Measurements from ENCODE around the gene STX8.
"Not testable (repeated sequence)": the region's sequence is repeated elsewhere in the genome, so short reads cannot be mapped to it uniquely, and the experiment has no call there.

STX8 gene

GRCh38 chr17:9342225-9342624 is 233.4 kb downstream of the STX8 start:
- DNase-seq (ENCODE audit: low read depth), result no peak

GRCh38 chr17:9339958-9340357 is 235.7 kb downstream of the STX8 start:
- no peak for DNase-seq (ENCODE audit: low read depth)

DNA sequence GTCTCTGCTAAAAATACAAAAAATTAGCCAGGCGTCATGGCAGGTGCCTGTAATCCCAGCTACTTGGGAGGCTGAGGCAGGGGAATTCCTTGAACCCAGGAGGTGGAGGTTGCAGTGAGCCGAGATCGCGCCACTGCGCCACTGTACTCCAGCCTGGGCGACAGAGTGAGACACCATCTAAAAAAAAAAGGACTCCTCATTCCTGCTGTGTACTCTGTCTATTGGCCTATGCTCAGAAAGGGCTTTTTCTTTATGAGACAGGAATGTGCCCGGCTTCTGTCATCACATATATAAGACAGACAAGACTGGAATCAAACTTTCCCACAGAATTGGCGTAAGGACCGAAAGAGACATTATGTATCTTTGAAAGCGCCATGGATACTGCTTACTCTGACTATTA is 236.1 kb downstream of the STX8 start:
- DNase-seq (ENCODE audit: low read depth), result not testable (repeated sequence)

GRCh38 chr17:9336817-9337216 is 238.8 kb downstream of the STX8 start:
- DNase-seq (ENCODE audit: low read depth), result no peak

DNA sequence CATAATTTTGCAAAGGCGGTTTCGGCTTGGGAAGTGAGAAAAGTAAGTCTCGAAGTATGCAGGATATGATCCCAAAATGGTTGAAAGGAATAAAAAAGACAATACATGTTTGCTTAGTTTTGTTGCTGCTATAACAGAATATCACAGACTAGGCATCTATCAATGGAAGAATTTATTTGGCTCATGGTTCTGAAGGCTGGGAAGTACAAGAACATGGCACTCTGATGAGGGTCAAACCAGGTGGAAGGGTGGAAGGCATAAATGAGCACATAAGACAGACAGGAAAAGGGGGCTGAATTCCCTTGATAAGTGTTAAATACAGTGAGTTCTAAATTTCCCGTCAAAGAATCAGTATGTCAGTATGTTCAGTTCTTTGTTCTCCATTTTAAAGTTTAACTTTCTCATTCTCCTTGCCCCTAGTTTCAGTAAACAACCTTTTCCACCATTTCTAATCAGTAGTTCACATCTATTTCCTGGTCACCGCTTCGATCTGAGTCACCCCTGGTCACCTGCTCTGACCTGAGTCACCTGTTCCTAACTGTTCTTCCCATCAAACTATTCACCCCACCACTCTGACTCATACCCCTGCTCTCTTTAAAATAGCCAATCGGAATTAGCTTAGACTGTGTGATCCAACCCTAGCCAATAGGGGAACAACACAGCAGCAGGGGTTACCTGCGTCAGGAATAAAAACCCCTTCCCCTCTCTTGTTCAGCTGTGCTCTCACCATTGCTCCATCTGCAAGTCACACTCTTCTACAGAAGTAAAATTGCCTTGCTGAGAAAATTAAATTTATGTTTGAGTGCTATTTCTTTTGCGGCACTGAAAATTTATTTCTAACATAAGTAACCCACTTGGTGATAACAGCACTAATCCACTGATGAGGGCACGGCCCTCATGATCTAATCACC is 240.8 kb downstream of the STX8 start:
- no peak for DNase-seq (ENCODE audit: low read depth)

GRCh38 chr17:9332132-9332494 is 243.5 kb downstream of the STX8 start:
- no peak for DNase-seq (ENCODE audit: low read depth)

DNA sequence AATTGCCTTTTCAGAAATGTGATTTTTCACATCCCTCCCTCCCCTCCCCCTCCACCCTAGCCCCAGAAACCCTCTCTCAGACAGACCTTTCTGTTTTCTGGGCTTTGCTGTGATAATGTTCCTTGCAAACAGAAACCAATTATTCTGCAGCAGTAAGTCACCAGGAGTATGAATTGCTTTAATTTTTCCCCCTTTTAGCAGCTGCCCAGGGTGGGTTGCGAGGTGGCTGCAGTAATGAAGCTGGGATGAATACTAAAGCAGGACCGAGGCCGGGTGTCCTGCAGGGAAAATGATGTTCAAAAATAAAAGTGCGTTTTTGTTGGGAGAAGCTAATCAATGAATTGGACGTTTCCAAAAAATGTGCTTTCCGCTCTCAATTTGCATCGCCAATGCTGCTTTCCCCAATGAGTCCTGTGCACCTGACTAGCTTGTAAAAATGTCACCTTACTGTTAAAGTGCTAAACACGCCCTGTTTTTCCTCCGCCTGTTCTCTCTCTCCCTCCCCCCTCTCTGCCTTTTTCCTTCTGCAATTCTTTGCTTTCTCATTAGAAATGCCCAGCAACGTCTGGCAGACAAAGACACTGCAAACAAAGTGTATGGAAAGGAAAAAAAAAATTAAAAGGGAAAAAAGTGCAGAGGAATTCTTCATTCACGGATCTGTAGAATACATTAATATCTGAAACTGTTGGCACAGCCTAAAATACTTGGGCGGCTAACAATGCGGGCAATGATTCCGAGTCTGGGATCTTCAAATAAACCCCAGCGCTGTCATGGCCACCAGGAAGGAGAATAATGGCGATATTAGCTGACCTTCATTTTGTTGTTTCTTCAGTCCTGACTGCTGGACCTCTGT is 244.1 kb downstream of the STX8 start:
- no peak for DNase-seq (ENCODE audit: low read depth)

- no peak for DNase-seq (ENCODE audit: low read depth)
Observed at GRCh38 chr17:9330611-9331271, 244.9 kb downstream of the STX8 start.

- DNase-seq (ENCODE audit: low read depth), result no peak
Observed at GRCh38 chr17:9330141-9330540, 245.5 kb downstream of the STX8 start.

DNA sequence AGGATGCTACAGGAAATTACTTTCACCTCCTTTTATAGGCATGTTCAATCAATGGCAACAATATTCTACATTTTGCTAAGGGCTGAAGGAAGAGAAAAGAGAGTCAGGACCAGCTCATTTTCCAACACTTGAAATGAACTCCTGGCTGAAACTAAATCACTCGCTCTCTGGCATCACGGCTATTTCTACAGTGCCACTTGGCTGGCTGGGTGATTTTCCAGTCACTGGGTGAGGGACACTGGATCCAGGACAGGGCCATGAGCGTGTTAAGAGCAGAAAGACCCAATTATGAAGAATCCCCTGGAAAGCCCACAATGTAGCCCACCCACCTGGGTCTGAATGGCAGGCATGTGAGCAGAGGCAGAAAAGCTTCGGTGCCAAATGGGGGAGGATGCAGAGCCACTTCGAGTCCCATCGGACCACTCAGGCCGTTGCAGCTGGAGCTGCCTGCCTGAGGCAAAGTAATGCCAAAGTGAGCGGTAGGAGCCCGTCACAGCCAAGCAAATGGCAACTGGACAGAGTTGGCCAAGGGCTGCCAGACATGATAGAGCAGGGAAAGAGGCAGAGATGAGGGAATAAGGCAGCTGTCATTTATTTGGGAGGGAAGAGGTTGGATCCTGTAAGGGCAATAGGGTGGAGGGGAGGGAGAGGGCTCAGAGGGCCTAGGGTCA is 246.2 kb downstream of the STX8 start:
- DNase-seq (ENCODE audit: low read depth), result no peak

DNA sequence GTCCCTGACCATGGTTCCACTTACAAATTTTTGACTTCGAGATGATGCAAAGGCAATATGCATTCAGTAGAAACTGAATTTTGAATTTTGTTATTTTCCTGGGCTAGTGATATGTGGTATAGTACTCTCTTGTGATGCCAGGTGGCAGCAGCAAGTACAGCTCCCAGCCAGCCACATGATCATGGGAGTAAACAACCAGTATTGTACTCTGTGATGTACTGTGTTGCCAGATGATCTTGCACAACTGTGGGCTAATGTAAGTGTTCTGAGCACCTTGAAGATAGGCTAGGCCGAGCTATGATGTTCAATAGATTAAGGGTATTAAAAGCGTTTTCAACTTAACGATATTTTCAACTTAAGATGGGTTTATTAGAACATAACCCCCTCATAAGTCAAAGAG is 250.8 kb downstream of the STX8 start:
- DNase-seq (ENCODE audit: low read depth), result no peak

DNA sequence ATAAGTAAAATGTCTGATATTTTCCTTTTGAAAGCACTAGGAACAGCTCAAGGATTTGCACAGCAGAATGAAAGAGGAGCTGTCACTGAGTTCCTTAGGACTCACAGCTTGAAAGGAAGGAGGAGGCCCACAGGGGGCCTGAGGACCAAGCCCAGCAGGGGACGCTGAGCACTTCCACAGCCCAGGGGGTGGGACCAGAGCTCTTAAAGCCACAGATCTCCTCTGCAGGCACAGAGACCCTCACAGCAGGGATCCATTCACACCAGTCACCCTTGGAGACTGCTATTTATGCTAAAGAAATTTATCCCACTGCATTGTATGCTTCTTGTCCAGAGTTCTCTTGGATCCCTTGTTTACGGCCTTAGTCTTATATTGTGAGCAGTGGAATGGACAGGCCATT is 253.3 kb downstream of the STX8 start:
- DNase-seq (ENCODE audit: low read depth), result no peak

DNA sequence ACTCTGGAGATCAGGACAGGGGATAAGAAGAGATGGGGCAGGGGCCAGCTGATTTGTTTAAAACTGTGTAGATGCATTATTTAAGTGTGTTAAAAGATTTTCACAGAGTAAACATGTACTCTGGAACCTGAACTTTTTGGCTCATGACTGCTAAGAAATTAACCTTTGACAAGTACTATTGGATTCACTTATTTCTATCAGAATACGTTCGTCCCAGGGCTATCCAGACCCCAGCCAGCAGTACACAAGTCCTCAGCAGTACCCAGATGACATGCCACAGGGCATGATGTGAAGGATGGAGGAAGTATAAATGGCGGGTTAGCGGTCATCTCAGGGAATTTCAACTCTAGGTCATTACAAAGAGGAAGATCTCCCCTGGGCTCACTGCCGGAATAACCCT is 253.7 kb downstream of the STX8 start:
- DNase-seq (ENCODE audit: low read depth), result no peak

GRCh38 chr17:9315360-9315759 is 260.3 kb downstream of the STX8 start:
- DNase-seq (ENCODE audit: low read depth), result no peak

GRCh38 chr17:9313346-9313745 is 262.3 kb downstream of the STX8 start:
- no peak for DNase-seq (ENCODE audit: low read depth)

GRCh38 chr17:9309216-9309615 is 266.4 kb downstream of the STX8 start:
- no peak for DNase-seq (ENCODE audit: low read depth)

GRCh38 chr17:9308069-9308468 is 267.6 kb downstream of the STX8 start:
- no peak for DNase-seq (ENCODE audit: low read depth)

DNA sequence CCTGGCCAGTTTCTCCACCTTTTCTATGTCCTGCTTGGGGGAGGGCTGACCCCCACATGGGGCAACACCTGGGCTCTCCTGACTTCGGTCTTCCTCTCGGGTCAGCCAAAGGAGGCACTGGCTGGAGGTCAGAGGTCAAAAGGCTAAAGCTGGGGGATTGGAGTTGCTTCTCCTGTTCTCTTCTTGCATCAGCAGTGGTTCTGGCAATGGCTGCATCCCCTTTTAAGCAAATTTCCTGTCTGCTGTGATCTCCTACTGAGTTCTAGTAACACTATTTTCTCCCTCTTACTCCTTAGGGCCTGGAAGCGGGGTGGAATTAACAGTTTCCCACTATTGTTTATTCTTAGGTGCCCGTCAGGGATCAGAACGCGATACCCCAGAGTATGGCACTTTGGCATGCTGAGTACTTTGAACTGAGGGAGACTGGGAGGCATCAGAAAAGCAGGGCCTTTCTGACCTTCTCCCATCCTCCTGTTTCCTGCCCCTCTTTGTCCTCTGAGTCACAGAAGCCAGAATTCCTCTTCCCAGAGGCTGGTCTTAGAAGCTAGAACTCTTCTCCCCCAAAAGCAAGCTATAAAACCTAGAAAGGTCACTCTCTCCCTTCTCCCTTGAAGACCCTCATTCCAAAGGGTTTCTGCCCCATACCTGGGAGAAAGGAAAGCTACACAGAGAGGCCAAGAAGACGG is 268.2 kb downstream of the STX8 start:
- no peak for DNase-seq (ENCODE audit: low read depth)

DNA sequence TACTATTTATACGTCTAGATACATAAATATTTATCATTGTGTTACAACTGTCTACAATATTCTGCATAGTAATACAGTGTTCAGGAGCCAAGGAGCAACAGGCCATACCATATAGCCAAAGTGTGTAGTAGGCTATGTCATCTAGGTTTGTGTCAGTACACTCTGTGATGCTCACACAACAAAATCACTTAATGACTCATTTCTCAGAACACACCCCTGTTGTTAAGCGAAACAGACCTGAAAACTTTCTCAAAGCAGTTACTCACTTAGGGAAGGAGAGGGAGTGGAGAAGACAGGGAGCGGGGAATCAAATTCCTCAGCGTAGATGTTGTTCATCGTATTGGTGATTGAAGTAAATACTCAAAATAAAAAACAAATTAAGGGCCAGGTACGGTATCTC is 269.5 kb downstream of the STX8 start:
- DNase-seq (ENCODE audit: low read depth), result no peak

GRCh38 chr17:9299695-9300094 is 275.9 kb downstream of the STX8 start:
- DNase-seq (ENCODE audit: low read depth), result no peak

DNA sequence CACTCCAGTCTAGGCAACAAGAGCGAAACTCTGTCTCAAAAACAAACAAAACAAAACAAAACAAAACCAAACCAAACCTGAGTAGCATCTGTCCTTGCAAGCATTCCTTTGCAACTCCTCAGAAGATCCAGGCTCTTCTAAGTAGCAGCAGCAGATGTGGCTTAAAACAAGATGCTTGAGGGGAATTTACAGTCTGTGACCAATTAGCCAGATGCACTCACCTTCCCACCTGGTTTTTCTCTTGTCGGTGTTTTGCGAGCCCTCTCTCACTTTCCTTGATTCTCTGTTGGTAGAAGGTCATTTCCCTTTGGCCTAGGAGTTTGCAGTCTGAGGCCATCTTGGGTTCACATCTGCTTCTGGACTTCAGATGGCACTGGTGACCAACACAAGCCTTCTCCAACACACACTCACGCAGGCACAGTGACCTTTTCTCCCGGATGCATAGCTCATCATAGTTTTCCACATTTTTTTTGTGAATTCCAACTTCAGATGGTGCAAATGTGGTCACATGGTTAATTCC is 276.8 kb downstream of the STX8 start:
- DNase-seq (ENCODE audit: low read depth), result no peak
